HepG2 (cell line): ENCODE measurements around the gene GNA12. TPM values are rescaled to one million over a fixed set of nuclear protein-coding genes. Genes with fewer than 3 reads are reported as not detected.
A peak's percentile ranks its signal among the peaks of the same experiment; 100 is the strongest.

Experiments
- CEBPG ChIP-seq: IDR thresholded peaks from 2 replicates; pipeline ENCODE4 v1.6.1; 2016
- ELF3 ChIP-seq: IDR thresholded peaks from 2 replicates; pipeline ENCODE4 v1.6.1; 2016; ENCODE audit warnings: missing genetic modification reagents, missing compliant biosample characterization
- FOXK2 ChIP-seq: fragments of 450-650 bp; IDR thresholded peaks from 2 replicates; pipeline ENCODE4 v1.6.1; 2016
- GFI1 ChIP-seq: sonication (generic); formaldehyde crosslinking; IDR thresholded peaks from 2 replicates; pipeline ENCODE4 v1.5.0; 2020; ENCODE audit warnings: missing genetic modification reagents, mild to moderate bottlenecking, borderline replicate concordance
- HMG20A ChIP-seq: IDR thresholded peaks from 2 replicates; pipeline ENCODE4 v1.6.1; 2016; ENCODE audit warnings: borderline replicate concordance
- KMT2A ChIP-seq: sonication (generic); formaldehyde crosslinking; IDR thresholded peaks from 2 replicates; pipeline ENCODE4 v1.4.0; 2020; ENCODE audit warnings: missing genetic modification reagents
- NBN ChIP-seq: fragments of 450-650 bp; conservative IDR thresholded peaks from 2 replicates; pipeline ENCODE4 v1.6.1; 2017
- NFRKB ChIP-seq: fragments of 450-650 bp; IDR thresholded peaks from 2 replicates; pipeline ENCODE4 v1.6.1; 2017
- PHF21A ChIP-seq: sonication (generic); formaldehyde crosslinking; IDR thresholded peaks from 2 replicates; pipeline ENCODE4 v1.5.0; 2020; ENCODE audit warnings: mild to moderate bottlenecking, missing genetic modification reagents
- POLR2G ChIP-seq: fragments of 200-400 bp; formaldehyde crosslinking; IDR thresholded peaks from 2 replicates; pipeline ENCODE4 v1.6.1; 2018; ENCODE audit warnings: mild to moderate bottlenecking, low read depth, low read length, moderate library complexity
- SIX1 ChIP-seq: sonication (generic); formaldehyde crosslinking; IDR thresholded peaks from 2 replicates; pipeline ENCODE4 v1.4.0; 2020; ENCODE audit warnings: missing genetic modification reagents, borderline replicate concordance
- SPEN ChIP-seq: sonication (generic); formaldehyde crosslinking; IDR thresholded peaks from 2 replicates; pipeline ENCODE4 v1.5.1; 2020; ENCODE audit warnings: low read depth, mild to moderate bottlenecking, missing genetic modification reagents
- TCF7 ChIP-seq: sonication (generic); IDR thresholded peaks from 2 replicates; pipeline ENCODE4 v1.6.1; 2016; ENCODE audit warnings: antibody characterized with exemption, low read depth
- ZBTB38 ChIP-seq: sonication (generic); formaldehyde crosslinking; IDR thresholded peaks from 2 replicates; pipeline ENCODE4 v1.5.1; 2020; ENCODE audit warnings: mild to moderate bottlenecking, missing genetic modification reagents
- ZNF160 ChIP-seq: sonication (generic); formaldehyde crosslinking; IDR thresholded peaks from 2 replicates; pipeline ENCODE4 v1.8.0; 2022; ENCODE audit warnings: mild to moderate bottlenecking, inconsistent platforms, missing genetic modification reagents
- ZNF230 ChIP-seq: sonication (generic); formaldehyde crosslinking; IDR thresholded peaks from 2 replicates; pipeline ENCODE4 v1.4.0; 2020; ENCODE audit warnings: mild to moderate bottlenecking, missing genetic modification reagents
- ZNF556 ChIP-seq: sonication (generic); formaldehyde crosslinking; IDR thresholded peaks from 2 replicates; pipeline ENCODE4 v1.4.0; 2020; ENCODE audit warnings: mild to moderate bottlenecking, missing genetic modification reagents, borderline replicate concordance
- ZNF790 ChIP-seq: sonication (generic); formaldehyde crosslinking; IDR thresholded peaks from 2 replicates; pipeline ENCODE4 v1.8.0; 2022; ENCODE audit warnings: missing genetic modification reagents, mild to moderate bottlenecking, borderline replicate concordance
- ZNF792 ChIP-seq: IDR thresholded peaks from 2 replicates; pipeline ENCODE4 v1.6.1; 2016
- polyA plus RNA-seq, 8 experiments: library from polyadenylated mRNA; depleted of rRNA in 3 of 8; stranded (reverse) in 7 of 8; unstranded in 1 of 8; fragments of >200 nt; fragmentation: Illumina TruSeq in 4 of 8; extraction: Trizol in 4 of 8; gene quantifications; 2 replicates each; pipeline versions ENCODE4 v1.2.1 to v1.2.3, GENCODE V29; 2011 to 2016; ENCODE audit warnings: low read depth in 4 of 8, missing spikeins in 1 of 8, mixed read lengths in 1 of 8; ENCODE audit not compliant: insufficient read depth in 1 of 8
- total RNA-seq, 5 experiments: library from RNA; depleted of rRNA; stranded (reverse); fragments of >200 nt; fragmentation: Illumina TruSeq; extraction: Trizol; gene quantifications; 2 replicates each; pipeline ENCODE4 v1.2.3, GENCODE V29; 2016; ENCODE audit warnings: low read depth in 1 of 5
- TF ChIP-seq, protein P1 (sequence below): sonication (generic); formaldehyde crosslinking; IDR thresholded peaks from 2 replicates; pipeline ENCODE4 v1.5.1; 2020; ENCODE audit warnings: mild to moderate bottlenecking, missing genetic modification reagents, borderline replicate concordance
- TF ChIP-seq, protein P2 (sequence below): sonication (generic); formaldehyde crosslinking; IDR thresholded peaks from 2 replicates; pipeline ENCODE4 v1.9.0; 2022; ENCODE audit warnings: missing genetic modification reagents, mild to moderate bottlenecking, borderline replicate concordance
- TF ChIP-seq, protein P3 (sequence below), 2 experiments: sonication (generic) in 1 of 2; formaldehyde crosslinking in 1 of 2; IDR thresholded peaks; 2 replicates each; pipeline versions ENCODE4 v1.4.0 to v1.6.1; 2018 to 2020; ENCODE audit warnings: missing genetic modification reagents in 2 of 2, borderline replicate concordance in 1 of 2, low read depth in 1 of 2, mild to moderate bottlenecking in 1 of 2, missing biosample characterization in 1 of 2

Gene GNA12
- total and polyA plus RNA-seq, 2 of the 13 experiments (the other 11 are each of a cell fraction or from before 2014, with no cell fraction given): 16.2 to 50.9 TPM

DNA sequence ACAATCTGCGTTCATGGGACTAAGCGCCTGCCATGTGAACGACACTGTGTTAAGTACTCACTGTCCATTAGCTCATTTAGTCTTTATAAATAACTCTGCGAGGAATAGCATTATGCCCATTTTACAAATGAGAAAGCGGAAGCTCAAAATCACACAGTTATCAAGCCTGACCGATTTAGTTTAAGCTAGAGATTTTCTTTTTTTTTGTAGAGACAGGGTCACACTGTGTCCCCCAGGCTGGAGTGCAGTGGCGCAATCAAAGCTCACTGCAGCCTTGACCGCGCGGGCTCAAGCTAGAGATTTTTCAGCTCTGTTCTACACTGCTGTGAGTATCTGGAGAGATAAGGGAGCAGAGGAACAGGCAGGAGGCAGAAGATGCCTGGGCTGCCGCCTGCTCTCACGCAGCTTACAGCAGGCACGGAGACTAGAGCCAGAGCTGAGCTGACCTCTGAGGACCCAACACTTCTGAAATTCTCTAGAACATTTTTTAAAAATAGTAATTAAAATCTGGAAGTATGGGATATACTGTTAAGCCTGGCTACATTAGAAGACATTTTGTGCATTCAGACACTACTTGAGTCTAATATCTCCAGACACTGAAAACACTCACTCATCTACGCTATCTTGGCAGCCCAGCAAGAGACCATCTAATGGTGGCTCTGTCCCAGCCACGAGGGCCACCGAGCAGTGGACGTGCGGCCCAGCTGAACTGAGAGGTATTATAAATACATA, 38.7 kb downstream of the GNA12 start (continued):
- TF ChIP-seq, protein P1, sequence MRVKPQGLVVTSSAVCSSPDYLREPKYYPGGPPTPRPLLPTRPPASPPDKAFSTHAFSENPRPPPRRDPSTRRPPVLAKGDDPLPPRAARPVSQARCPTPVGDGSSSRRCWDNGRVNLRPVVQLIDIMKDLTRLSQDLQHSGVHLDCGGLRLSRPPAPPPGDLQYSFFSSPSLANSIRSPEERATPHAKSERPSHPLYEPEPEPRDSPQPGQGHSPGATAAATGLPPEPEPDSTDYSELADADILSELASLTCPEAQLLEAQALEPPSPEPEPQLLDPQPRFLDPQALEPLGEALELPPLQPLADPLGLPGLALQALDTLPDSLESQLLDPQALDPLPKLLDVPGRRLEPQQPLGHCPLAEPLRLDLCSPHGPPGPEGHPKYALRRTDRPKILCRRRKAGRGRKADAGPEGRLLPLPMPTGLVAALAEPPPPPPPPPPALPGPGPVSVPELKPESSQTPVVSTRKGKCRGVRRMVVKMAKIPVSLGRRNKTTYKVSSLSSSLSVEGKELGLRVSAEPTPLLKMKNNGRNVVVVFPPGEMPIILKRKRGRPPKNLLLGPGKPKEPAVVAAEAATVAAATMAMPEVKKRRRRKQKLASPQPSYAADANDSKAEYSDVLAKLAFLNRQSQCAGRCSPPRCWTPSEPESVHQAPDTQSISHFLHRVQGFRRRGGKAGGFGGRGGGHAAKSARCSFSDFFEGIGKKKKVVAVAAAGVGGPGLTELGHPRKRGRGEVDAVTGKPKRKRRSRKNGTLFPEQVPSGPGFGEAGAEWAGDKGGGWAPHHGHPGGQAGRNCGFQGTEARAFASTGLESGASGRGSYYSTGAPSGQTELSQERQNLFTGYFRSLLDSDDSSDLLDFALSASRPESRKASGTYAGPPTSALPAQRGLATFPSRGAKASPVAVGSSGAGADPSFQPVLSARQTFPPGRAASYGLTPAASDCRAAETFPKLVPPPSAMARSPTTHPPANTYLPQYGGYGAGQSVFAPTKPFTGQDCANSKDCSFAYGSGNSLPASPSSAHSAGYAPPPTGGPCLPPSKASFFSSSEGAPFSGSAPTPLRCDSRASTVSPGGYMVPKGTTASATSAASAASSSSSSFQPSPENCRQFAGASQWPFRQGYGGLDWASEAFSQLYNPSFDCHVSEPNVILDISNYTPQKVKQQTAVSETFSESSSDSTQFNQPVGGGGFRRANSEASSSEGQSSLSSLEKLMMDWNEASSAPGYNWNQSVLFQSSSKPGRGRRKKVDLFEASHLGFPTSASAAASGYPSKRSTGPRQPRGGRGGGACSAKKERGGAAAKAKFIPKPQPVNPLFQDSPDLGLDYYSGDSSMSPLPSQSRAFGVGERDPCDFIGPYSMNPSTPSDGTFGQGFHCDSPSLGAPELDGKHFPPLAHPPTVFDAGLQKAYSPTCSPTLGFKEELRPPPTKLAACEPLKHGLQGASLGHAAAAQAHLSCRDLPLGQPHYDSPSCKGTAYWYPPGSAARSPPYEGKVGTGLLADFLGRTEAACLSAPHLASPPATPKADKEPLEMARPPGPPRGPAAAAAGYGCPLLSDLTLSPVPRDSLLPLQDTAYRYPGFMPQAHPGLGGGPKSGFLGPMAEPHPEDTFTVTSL (CRISPR knock-in tag): peak; percentile 46; the same call in 1 of the 2 replicates
- TF ChIP-seq SPEN (CRISPR knock-in tag) (peak; percentile 51; the same call in 1 of the 2 replicates), ZNF792 (CRISPR knock-in tag) (peak; percentile 59; the same call in 1 of the 2 replicates), SIX1 (CRISPR knock-in tag) (0 out of 2 replicates have a peak, but pooled peaks have one; percentile 24), KMT2A (CRISPR knock-in tag) (peak; percentile 84; the same call in 1 of the 2 replicates), ZNF790 (CRISPR knock-in tag) (0 out of 2 replicates have a peak, but pooled peaks have one; percentile 17), TCF7 (peak; percentile 29; the same call in 1 of the 2 replicates), POLR2G (peak; percentile 20; the same call in 1 of the 2 replicates), PHF21A (CRISPR knock-in tag) (peak; percentile 89), NFRKB (no peak), CEBPG (CRISPR knock-in tag) (peak; percentile 91), ELF3 (CRISPR knock-in tag) (0 out of 2 replicates have a peak, but pooled peaks have one; percentile 34), ZNF556 (CRISPR knock-in tag) (peak; percentile 68; the same call in 1 of the 2 replicates), ZNF160 (CRISPR knock-in tag) (0 out of 2 replicates have a peak, but pooled peaks have one; percentile 71), ZBTB38 (CRISPR knock-in tag) (peak; percentile 92), GFI1 (peak; percentile 77), FOXK2 (no peak), HMG20A (CRISPR knock-in tag) (peak; percentile 27; the same call in 1 of the 2 replicates), NBN (no peak), ZNF230 (CRISPR knock-in tag) (no peak)
- TF ChIP-seq, protein P2, sequence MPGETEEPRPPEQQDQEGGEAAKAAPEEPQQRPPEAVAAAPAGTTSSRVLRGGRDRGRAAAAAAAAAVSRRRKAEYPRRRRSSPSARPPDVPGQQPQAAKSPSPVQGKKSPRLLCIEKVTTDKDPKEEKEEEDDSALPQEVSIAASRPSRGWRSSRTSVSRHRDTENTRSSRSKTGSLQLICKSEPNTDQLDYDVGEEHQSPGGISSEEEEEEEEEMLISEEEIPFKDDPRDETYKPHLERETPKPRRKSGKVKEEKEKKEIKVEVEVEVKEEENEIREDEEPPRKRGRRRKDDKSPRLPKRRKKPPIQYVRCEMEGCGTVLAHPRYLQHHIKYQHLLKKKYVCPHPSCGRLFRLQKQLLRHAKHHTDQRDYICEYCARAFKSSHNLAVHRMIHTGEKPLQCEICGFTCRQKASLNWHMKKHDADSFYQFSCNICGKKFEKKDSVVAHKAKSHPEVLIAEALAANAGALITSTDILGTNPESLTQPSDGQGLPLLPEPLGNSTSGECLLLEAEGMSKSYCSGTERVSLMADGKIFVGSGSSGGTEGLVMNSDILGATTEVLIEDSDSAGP: 0 out of 2 replicates have a peak, but pooled peaks have one; percentile 32
- TF ChIP-seq, protein P3, sequence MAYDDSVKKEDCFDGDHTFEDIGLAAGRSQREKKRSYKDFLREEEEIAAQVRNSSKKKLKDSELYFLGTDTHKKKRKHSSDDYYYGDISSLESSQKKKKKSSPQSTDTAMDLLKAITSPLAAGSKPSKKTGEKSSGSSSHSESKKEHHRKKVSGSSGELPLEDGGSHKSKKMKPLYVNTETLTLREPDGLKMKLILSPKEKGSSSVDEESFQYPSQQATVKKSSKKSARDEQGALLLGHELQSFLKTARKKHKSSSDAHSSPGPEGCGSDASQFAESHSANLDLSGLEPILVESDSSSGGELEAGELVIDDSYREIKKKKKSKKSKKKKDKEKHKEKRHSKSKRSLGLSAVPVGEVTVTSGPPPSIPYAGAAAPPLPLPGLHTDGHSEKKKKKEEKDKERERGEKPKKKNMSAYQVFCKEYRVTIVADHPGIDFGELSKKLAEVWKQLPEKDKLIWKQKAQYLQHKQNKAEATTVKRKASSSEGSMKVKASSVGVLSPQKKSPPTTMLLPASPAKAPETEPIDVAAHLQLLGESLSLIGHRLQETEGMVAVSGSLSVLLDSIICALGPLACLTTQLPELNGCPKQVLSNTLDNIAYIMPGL (CRISPR knock-in tag; IDR thresholded peaks at IDR 0.05; ENCODE audit: borderline replicate concordance in 1 of 2, low read depth in 1 of 2): peak in 1 of 2 experiments; percentile 38; a peak in 1 of 4 replicates
